HG02840 (cell line): ENCODE measurements around the gene SFI1.

Experiments
- ATAC-seq: cut with Tn5 transposase; IDR thresholded peaks from one replicate; pipeline ENCODE4 v1.9.1; 2021; ENCODE audit warnings: mild to moderate bottlenecking, moderate library complexity, moderate number of reproducible peaks; ENCODE audit not compliant: unreplicated experiment, low FRiP score

The SFI1 gene

DNA sequence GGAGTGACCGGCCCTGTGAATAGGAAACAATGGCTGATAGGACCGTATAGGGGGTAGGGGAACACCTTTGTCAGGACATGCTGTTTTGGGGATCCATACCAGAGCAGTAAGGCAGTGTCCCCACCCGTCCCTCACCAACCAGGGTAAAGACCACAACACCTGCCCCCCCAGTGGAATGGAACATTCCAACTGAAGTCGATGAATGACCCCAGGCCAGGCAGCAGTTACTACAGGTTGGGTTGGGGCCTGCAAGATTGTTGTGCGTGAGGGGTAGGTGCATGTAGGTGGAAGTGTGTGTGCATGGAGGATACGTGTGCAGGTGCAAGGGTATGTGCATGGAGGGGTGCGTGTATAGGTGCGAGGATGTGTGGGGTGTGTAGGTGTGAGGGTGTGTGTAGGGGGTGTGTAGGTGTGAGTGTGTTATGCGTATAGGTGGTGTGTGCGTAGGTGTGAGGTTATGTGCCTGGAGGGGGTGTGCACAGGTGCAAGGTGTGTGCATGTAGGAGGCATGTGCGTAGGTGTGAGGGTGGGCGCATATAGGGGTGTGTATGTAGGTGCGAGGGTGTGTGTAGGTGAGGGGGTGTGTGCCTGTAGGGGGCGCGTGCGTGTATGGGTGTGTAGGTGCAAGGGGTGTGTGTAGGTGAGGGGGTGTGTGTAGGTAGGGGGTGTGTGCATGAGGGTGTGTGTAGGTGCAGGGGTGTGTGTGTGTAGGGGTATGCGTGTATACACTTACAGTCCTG lies 132.8 kb downstream of the SFI1 start:
- ATAC-seq, result no peak

DNA sequence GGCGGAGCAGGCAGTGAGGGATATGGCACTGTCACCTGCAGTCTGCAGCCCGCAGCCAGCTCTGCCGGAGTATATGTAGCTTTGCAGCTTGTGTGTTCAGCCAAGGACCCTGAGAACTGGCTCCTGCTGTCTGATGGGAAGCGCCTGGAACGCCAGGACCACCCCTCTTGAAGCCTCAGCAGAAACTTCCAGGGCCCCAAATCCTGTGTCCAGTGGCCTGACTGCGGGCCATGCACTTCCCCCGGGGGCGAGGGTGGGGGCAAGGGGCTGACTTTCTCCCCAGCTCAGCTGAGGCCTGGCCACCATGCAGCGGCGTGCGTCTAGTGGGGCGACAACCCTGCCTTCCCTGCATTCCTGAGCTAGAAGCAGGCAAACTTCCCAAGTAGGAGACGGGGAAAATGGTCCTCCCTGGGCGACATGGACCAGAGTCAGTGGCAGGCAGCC lies 133.4 kb downstream of the SFI1 start:
- no peak for ATAC-seq

DNA sequence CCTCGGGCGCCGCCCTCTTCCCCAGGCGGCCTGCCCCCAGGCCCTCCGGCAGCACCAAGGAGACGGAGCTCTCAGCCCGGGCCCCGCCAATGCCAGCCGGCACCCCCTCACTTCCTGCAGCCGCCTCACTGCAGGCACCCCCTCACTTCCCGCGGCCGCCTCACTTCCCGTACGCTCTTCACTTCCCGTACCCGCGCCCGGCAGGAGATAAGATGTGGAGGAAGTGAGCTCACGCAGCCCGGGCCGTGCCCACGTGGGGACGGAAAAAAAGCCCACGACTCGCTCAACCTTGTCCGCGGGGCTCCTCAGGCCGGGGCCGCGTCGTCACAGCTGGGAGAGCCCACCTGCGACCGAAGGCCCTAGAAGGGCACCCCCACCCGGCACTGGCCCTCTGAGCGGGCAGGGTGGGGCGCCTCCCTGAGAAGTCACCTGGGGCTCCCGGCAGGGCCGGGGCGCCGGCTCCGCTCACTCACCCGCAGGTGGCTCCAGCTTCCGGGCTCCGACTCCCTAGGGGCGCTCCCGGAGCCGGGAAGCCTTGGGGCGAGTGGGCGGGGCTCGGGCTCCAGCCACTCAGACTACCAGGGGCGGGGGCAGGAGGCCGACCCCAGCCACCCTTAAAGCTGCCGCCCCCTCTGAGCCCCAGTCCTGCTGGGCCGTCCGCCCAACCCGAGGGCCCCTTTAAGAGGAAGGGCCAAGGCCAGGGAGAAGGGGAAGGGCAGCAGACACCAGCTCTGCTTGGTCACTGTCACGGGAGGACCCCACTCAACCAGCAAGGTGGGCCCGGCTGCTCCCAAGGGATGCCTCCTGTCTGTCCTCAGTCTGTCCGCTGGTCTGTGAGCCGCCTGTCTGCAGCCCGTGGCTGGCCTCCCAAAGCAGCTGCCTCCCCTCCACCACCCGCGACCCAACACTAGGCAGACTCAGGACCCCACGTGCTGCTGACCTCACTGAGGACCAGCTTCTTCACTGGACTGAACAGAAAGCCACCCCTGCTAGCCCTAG lies 134.3 kb downstream of the SFI1 start:
- peak; percentile 52 for ATAC-seq

DNA sequence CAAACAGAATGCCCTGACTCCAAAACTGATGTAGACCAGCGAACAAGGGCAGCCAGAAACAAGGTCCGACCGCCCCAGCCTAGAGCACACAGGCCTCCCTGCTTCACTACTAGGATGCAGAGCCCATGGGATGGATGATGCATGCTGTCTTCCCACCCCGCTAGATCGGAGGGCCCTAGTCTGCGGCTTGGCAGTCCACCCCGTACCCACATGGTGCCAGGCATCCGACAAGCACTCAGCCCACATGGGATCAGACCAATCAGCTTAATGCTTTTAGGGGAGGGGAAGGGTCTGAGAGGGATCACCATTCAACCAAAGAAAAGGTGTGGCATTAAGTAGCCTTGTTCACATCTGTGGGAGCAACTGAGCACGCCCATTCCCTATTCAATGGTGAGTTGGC lies 135.1 kb downstream of the SFI1 start:
- ATAC-seq, result no peak

DNA sequence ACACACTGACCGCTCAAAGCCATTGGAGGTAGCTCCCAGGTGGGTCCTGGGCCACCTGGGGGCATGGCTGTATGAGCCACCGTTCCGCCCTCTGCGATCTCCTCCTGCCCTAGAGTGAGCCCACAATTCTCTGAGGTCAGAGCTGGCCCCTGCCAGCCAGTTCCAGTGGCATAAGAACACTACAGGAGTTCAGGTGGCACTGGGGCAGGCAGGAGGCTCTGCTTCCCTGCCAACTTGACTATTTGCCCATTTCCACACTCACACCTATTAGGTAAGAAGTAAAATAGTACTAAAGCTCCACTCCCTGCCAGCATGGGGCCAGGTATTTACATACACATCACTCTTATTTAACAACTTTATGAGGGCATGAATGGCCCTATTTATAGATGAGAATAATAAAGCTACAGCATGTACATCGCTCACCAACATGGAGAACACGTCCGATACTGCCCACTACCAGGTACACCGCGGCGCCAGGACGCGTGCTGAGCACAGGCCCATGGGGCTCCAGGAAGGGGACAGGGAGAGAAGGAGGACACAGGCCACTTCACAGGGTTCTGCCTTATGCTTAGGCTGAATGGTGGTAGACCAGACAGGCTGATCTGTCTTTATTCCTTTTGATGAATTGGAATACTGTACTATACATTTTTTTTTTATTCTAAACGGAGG lies 139.4 kb downstream of the SFI1 start:
- ATAC-seq, result no peak

DNA sequence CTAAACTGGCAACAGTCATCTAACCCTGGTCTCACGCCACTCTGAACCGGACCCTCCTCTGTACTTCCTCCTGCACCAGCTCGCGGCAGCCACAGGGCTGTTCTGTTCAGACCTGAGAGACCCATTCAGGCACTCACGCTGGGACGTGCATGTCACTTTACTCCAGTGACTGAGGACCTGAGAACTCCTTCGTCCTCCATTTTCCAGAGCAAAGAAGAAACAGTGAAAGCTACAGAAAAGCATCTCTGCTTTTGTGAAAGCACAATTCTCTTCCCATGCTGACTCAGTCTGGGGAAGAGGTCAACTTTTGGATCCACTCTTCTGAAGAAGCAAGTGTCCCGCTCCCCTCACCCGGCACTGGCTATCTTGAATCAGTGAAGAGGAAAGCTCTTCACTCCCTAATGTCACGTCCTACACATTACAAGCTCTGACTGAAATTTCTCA lies 141.1 kb downstream of the SFI1 start:
- ATAC-seq, result peak; percentile 49

DNA sequence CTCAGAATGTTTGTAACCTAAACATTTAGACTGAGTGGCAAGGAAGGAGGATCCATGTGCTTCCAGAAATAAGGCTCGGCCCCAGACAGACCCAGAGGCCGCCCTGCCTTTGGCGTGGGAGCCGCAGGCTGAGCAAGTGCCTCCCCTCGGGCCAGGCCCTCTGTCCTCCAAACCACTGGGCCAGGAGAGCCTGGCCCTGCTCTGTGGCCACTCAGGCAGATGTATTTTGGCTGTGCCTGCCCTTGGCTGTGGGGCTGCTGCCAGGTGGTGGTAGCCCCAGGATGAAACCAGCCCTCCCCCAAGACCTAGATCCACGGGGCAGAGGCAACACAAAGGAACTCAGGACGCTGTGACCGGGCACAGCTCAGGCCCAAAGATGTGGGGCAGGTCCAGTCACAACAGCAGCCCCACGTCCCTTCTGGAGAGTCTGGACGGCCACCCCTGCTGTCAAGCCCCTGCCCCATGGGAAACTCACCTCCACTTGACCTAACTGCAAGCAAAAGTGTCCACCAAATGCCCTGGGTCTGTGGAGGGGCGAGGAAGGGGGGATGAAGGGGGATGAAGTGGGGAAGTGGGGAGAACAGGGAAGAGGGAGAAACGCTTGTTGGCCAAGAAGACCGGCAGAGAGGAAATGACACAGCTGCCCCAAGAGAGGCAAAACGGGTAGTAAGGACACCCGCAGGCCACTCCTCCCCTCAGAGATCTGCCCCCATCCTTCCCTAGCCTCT lies 141.7 kb downstream of the SFI1 start:
- no peak for ATAC-seq

DNA sequence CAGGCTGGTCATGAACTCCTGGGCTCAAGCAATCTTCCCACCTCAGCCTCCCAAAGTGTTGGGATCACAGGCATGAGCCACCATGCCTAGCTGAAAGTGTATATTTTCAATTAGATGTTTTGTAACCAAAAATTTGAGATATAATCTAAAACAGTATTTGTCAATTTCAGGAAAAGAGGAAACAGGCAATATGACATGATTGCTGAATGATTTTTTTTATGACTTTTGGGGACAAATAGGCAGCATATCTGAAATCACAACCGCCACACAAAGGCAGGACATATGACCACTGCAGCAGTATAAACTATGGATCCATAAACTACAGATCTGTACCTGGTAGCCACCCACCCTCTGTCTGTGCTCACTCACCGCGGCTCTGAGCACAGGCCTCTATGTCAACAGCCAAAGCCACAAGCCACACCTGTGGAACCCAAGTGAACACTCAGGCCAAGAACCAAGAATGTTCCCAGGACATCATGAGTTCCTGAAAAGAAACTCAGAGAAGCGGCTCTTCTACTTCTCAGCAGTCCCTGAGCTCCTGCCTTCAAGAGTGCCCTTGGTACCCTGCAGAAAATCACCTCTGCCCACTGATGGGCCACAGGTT lies 143.2 kb downstream of the SFI1 start:
- ATAC-seq, result no peak

DNA sequence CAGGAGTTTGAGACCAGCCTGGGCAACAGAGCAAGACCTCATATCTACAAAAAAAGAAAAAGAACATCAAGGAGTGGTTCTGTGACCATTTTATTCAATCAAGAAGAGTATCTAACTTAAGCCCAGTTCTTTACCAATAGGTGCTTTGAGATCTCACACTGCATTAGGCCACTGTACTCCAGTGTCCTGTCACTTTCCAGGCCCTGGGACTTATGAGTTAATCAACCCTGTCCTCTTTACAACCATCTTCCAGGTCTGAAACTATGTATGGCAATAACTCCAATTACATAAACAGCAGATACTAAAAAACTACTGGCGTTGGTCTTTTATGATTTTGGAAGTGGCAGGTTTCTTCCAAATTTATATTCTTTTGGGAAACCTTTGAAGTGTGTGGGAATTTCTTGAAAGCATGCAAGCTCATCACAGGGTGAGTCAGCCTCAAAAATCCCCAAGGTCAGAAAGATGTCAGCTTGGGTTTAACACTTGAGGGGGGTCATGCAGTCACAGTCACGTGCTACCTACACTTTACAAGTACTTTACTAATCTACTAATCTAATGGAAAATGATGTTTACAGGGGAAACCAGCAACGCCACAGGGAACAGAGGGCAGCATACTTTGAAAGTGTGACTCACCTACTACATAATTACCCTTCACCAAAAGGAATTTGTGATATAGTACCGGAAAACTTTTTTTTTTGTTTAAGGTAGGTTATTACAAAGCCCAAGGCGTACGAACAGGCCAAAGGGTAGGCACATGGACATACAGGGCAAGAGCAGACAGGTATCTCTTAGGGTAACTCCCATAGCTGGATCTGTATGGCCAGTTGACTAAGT lies 150.1 kb downstream of the SFI1 start:
- no peak for ATAC-seq

DNA sequence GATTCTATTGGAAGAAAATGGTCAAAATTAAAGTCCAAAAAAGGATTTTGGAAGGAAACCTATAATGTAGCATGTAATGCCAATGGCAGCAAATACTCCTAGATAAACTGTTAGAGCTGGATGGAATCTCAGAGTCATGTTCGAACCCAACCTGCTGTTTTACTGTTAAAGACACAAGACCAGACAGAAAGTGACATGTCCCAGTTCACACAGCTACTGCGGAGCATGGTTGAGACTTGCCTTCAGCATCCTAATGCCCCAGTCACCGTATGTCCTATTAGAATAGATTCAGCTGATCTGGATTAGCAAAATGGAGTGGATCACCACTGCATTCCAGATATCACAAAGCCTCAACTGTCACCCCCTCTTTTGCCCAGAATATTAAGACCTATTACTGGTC lies 150.7 kb downstream of the SFI1 start:
- ATAC-seq, result no peak

DNA sequence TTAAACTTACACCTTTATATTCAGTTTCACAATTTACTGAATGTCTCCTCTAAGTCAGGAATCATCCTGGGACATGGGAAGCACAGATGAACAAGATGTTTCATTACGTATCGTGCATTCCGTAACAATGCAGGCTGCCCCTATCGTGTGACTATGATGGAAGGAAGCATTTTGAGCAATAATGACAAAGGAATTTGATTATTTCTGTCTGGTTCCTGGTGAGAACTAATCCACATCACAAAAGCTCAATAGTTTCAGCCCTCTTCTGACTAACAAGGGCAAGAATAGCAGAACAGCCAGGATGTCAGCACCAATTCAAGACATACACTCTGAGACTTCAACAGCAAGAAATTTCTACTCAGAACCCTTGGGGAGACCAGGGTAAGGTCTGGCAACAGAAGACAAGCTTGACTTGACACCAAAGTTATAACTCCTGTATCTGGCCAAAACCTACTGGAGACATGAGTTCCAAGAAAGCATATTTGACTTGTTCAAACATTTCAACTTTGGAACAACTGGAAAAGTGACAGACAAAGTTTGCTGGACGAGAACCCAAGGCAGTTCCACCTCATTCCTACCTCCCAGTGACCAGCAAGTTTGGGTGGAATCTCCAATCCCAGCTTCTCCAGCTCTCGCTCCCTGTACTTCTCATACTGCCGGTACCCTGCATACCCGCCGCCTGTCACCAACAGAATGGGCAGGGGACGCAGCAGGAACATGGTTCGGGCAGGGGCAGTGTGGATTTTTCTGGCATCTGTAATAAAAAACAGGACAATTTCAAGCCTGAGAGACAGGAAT lies 151.4 kb downstream of the SFI1 start:
- ATAC-seq, result no peak

DNA sequence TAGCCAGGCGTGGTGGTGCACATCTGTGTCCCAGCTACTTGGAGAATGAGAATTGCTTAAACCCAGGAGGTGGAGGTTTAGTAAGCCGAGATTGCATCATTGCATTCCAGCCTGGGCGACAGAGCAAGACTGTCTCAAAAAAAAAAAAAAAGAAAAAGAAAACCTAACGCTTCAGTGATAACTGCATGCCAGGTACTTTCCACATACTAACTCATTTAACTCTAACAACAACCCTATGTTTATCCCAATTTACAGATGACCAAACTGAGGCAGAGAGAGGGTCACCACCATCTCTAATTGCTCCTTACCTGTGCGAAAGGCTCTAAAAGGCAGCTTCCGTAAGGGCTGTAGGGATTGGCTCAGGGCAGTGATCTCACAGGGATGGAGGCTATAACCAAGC lies 154.1 kb downstream of the SFI1 start:
- no peak for ATAC-seq

DNA sequence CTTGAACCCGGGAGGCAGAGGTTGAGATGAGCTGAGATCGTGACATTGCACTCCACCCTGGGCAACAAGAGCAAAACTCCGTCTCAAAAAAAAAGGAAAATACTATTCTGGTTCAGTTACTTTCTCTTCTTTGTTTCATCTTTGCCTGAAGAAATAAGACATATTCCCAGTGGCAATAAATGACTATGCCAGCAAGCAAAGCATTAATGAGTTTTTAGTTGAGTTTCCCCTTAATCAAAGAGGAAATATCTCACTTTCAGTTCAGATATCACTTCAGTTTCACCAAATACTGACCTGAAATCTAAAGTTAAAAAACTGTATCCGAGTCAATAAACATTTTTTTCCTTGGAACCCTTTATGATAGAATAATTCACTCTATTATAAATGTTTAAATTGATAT lies 155.3 kb downstream of the SFI1 start:
- no peak for ATAC-seq

DNA sequence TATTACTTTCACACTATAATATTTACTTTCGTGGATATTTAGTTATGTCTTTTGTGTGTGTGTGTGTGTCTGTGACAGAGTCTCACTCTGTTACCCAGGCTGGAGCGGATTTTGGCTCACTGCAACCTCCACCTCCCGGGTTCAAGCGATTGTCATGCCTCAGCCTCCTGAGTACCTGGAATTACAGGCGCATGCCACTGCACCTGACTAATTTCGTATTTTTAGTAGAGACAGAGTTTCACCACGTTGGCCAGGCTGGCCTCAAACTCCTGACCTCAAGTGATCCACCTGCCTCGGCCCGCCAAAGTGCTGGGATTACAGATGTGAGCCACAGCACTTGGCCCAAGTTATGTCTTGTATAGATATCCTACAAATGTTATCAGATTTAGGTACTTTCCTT lies 155.8 kb downstream of the SFI1 start:
- no peak for ATAC-seq

DNA sequence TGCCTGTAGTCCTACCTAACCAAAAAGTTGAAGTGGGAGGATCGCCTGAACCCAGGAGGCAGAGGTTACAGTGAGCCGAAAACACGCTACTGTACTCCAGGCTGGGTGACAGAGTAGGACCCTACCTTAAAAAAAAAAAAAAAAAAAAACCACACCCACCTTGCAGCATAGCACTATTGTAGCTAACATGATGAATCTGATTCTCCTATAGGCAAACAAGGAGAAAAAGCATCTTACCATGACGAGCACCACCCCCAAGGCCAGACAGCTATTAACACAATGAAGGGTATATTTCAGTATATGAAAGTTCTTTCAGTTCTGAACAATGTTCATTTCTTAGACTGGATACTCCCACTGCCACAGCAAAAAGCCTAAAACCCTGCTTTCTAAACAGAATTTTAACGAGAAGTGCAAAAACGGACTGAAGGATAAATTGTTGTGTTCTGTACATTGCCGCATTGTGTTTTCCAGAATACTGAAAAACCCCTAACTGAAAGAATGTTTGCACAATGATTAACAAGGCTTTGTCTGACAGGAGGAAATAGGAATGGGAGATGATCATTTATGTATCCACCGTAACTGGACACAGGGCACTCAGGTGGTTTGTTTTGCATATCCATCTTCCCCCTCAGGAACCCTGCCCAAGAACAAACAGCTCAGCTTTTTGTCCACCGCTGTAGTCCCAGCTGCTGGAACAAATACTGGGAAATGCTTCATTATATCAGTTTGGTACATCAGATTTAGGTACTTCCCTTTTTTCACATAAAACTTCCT lies 156.8 kb downstream of the SFI1 start:
- ATAC-seq, result no peak

DNA sequence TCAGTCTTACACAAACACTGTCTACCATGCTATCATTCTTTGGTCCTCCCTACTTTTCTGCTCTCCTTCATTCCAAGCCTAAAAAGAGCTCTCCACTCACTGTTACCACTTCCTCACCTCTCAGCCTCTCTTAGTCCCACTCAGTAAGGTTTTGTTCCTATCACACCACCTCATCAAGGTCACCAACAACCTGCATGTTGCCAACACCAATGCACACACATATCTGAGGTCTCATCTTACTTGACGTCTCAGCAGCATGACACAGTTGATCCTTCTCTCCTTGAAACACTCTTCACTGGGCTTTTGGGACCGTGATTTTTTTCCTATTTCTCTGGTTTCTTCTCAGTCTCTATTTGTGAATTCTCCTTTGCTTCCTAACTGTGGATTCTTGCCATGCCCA lies 157.6 kb downstream of the SFI1 start:
- no peak for ATAC-seq

DNA sequence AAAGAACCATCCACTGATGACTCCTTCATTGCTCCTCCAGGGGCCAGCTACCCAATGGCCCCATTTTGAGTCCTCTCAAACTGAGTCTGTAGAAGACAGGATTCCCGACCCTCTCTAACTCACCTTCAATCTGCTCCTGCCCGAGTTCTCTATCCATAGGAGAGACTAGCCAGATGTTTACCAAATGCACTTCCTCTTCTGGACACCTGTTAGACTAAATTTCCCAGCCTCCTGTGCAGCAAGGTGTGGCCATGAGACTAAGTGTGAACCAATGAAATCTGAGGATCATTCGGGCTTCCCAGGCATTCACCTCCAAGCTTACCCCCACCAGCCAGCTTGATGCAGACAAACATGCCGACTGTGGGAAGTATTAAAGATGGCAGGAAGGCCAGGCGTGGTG lies 158.1 kb downstream of the SFI1 start:
- ATAC-seq, result no peak

DNA sequence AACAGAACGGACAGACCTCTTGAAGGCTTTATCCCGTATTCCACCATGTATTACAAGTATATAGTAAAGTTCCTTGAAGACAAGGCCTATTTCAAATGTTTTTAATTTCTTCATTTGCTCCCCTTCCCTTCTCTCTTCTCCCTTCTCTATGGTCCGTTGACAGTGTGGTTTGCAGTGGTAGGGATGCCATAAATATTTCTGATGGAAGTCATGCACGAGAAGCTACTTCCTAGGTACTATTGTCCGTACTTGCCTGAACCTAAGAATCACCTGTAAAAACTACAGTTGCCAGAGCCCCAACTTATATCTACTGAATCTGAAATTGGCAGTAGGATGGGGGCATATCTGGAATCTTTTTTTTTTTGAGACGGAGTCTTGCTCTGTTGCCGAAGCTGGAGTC lies 162.9 kb downstream of the SFI1 start:
- ATAC-seq, result no peak
